K562 (cell line): ENCODE results near the gene PITPNM3. TPM values are rescaled to one million over a fixed set of nuclear protein-coding genes. Genes with fewer than 3 reads are reported as not detected.

Experiments
- ATAC-seq: fragments of 200-7000 bp; cut with Tn5 transposase; 3 replicates; pipeline ENCODE4 v1.9.1; 2020; ENCODE audit warnings: moderate library complexity
- BruUV-seq: library from RNA; stranded (reverse); fragments of 400-500 nt; replicated peaks from 2 replicates; lab custom pipeline; 2021; lab: Mats Ljungman, UMichigan
- CTCF ChIA-PET: fragments of 300-600 bp; formaldehyde crosslinking; extraction: SDS; loops from one replicate; lab custom pipeline; 2021; ENCODE audit warnings: low intra/inter-chr PET ratio; lab: Yijun Ruan, JAX
- POLR2A ChIA-PET: fragments of 300-600, 350-650 bp; sonication (Branson Sonifier 250); formaldehyde crosslinking; extraction: SDS; loops from one replicate; lab custom pipeline; 2021; ENCODE audit warnings: antibody characterized with exemption, inconsistent platforms; lab: Yijun Ruan, JAX
- DNase-seq, 4 experiments: peaks; one replicate each; pipeline versions ENCODE4 v3.0.0 to v3.0.0-alpha.2; 2011 to 2018; ENCODE audit warnings: low spot score in 3 of 4, mixed read lengths in 3 of 4; ENCODE audit errors: extremely low read depth in 1 of 4
- FAIRE-seq: peaks from 2 replicates; lab custom pipeline; 2011; peaks lifted over from hg19 to GRCh38; lab: Jason Lieb, UNC
- H2AFZ ChIP-seq: 2 replicates; pipeline ENCODE4 v1.6.0; 2011; ENCODE audit warnings: low read depth, low read length, control low read depth, inconsistent platforms
- H3K27ac ChIP-seq: fragments of 200-600 bp; 3 replicates; pipeline ENCODE4 v1.8.0; 2011; ENCODE audit warnings: low read depth, mild to moderate bottlenecking, control low read depth, inconsistent platforms, low read length, moderate library complexity, mixed read lengths; ENCODE audit errors: extremely low read depth
- H3K27me3 ChIP-seq, 2 experiments: fragments of 300-600 bp in 1 of 2; 2 replicates in 1 of 2; 3 replicates in 1 of 2; pipeline versions ENCODE4 v1.6.0 to v1.8.0; 2011; ENCODE audit warnings: inconsistent platforms in 2 of 2, low read length in 2 of 2, mild to moderate bottlenecking in 1 of 2, mixed read lengths in 1 of 2, moderate library complexity in 1 of 2; ENCODE audit not compliant: control insufficient read depth in 2 of 2, insufficient read depth in 2 of 2
- H3K36me3 ChIP-seq: fragments of 300-600 bp; 3 replicates; pipeline ENCODE4 v1.8.0; 2011; ENCODE audit warnings: mild to moderate bottlenecking, low read length, inconsistent platforms; ENCODE audit not compliant: control insufficient read depth, insufficient read depth
- H3K4me1 ChIP-seq, 2 experiments: fragments of 200-600 bp in 1 of 2; replicated peaks in 1 of 2; 2 replicates in 1 of 2; 3 replicates in 1 of 2; pipeline versions ENCODE4 v1.5.1 to v1.8.0; 2011; ENCODE audit warnings: inconsistent platforms in 2 of 2, low read length in 2 of 2, mild to moderate bottlenecking in 1 of 2, mixed read lengths in 1 of 2, moderate library complexity in 1 of 2; ENCODE audit not compliant: control insufficient read depth in 2 of 2, insufficient read depth in 2 of 2
- H3K4me2 ChIP-seq: 2 replicates; pipeline ENCODE4 v1.6.1; 2011; ENCODE audit warnings: low read length, control low read depth, inconsistent platforms, mixed read lengths; ENCODE audit not compliant: insufficient read depth
- H3K4me3 ChIP-seq: fragments of 200-600 bp; sonication (generic), shearing (Covaris generic); 2 replicates; pipeline ENCODE4 v1.5.1; 2016; ENCODE audit warnings: control low read depth, inconsistent platforms
- H3K79me2 ChIP-seq: fragments of 200-600 bp; 3 replicates; pipeline ENCODE4 v1.8.0; 2011; ENCODE audit warnings: low read length, inconsistent platforms; ENCODE audit not compliant: control insufficient read depth, insufficient read depth
- H3K9ac ChIP-seq, 2 experiments: 2 replicates each; pipeline versions ENCODE4 v1.6.0 to v1.6.1; 2011; ENCODE audit warnings: low read depth in 2 of 2, low read length in 2 of 2, control low read depth in 1 of 2, inconsistent platforms in 1 of 2, mild to moderate bottlenecking in 1 of 2, mixed read lengths in 1 of 2; ENCODE audit not compliant: insufficient read depth in 1 of 2
- H3K9me1 ChIP-seq: one replicate; pipeline ENCODE4 v1.6.0; 2011; ENCODE audit warnings: inconsistent platforms, mild to moderate bottlenecking, low read length, moderate library complexity; ENCODE audit not compliant: control insufficient read depth, insufficient read depth
- H3K9me3 ChIP-seq: replicated peaks from 2 replicates; pipeline ENCODE4 v1.5.1; 2011; ENCODE audit warnings: low read depth, low read length, inconsistent platforms; ENCODE audit not compliant: control insufficient read depth, insufficient read depth
- H4K20me1 ChIP-seq: replicated peaks from 2 replicates; pipeline ENCODE4 v1.6.1; 2011; ENCODE audit warnings: low read length, inconsistent platforms, mixed read lengths; ENCODE audit not compliant: control insufficient read depth, insufficient read depth
- CCNT2 ChIP-seq: IDR thresholded peaks from 2 replicates; pipeline ENCODE4 v1.6.1; 2011; ENCODE audit warnings: borderline replicate concordance, low read depth, mild to moderate bottlenecking, moderate library complexity, mixed read lengths, low read length; ENCODE audit not compliant: insufficient read length; ENCODE audit errors: extremely low read depth
- EZH2 ChIP-seq: IDR thresholded peaks from 2 replicates; pipeline ENCODE4 v1.6.1; 2012; ENCODE audit warnings: low read depth, mild to moderate bottlenecking, inconsistent platforms, low read length, borderline replicate concordance
- MIER1 ChIP-seq: fragments of 450-650 bp; IDR thresholded peaks from 2 replicates; pipeline ENCODE4 v1.6.1; 2016; ENCODE audit warnings: antibody characterized with exemption, mild to moderate bottlenecking, low read depth
- NR4A1 ChIP-seq, 2 experiments: fragments of 250-450 bp in 1 of 2; fragments of 450-650 bp in 1 of 2; sonication (Bioruptor Pico) in 1 of 2; IDR thresholded peaks; 2 replicates each; pipeline versions ENCODE4 v1.4.0 to v1.6.1; 2016 to 2020; ENCODE audit warnings: mild to moderate bottlenecking in 2 of 2, missing compliant biosample characterization in 1 of 2, missing genetic modification characterization in 1 of 2, moderate library complexity in 1 of 2
- RAD21 ChIP-seq, 2 experiments: fragments of 250-450 bp in 1 of 2; fragments of 450-650 bp in 1 of 2; sonication (Bioruptor Pico) in 1 of 2; formaldehyde crosslinking in 1 of 2; IDR thresholded peaks in 1 of 2; conservative IDR thresholded peaks in 1 of 2; 2 replicates each; pipeline versions ENCODE4 v1.4.0 to v1.8.0; 2020 to 2022; ENCODE audit warnings: mild to moderate bottlenecking in 2 of 2, moderate library complexity in 1 of 2
- RBM25 ChIP-seq: fragments of 200-400 bp; formaldehyde crosslinking; IDR thresholded peaks from 2 replicates; pipeline ENCODE4 v1.6.1; 2018; ENCODE audit warnings: low read length, low read depth, moderate library complexity; ENCODE audit not compliant: severe bottlenecking
- SMC3 ChIP-seq: conservative IDR thresholded peaks from 2 replicates; pipeline ENCODE4 v1.6.1; 2011; ENCODE audit warnings: low read depth, low read length, improper control_type of control experiment; ENCODE audit not compliant: insufficient read depth
- ZNF561 ChIP-seq: fragments of 450-650 bp; formaldehyde crosslinking; conservative IDR thresholded peaks from 2 replicates; pipeline ENCODE4 v1.4.0; 2020; ENCODE audit warnings: mild to moderate bottlenecking, moderate library complexity
- WGBS: fragments of 100-300 bp; shearing (Covaris generic); methylation state at CpG from one replicate; pipeline ENCODE4 v1.1.6; 2016; ENCODE audit warnings: low coverage, mixed read lengths; ENCODE audit not compliant: insufficient coverage; ENCODE audit errors: missing lambda C conversion rate; 5-methylcytosine and 5-hydroxymethylcytosine counted together
- in situ Hi-C: fragments of 300-500 bp; cut with MboI; formaldehyde crosslinking; loops from 4 replicates; pipeline ENCODE4 v1.15.0; 2018; ENCODE audit warnings: inconsistent platforms, mixed read lengths
- intact Hi-C: fragments of 100-400 bp; cut with micrococcal nuclease; formaldehyde crosslinking; loops from 2 replicates; pipeline ENCODE4 v1.14.2; 2022
- polyA plus RNA-seq, 8 experiments: library from polyadenylated mRNA; depleted of rRNA in 4 of 8; stranded (reverse) in 5 of 8; unstranded in 3 of 8; fragments of >200 nt; fragmentation: Nextera tagmentation in 2 of 8; fragmentation: Illumina TruSeq in 1 of 8; extraction: Ambion mirVana in 2 of 8; extraction: Trizol in 1 of 8; gene quantifications; 2 replicates each; pipeline versions ENCODE4 v1.2.1 to v1.2.3, GENCODE V29; 2011 to 2014; ENCODE audit warnings: inconsistent platforms in 1 of 8, missing spikeins in 1 of 8
- total RNA-seq, 7 experiments: library from RNA; depleted of rRNA in 6 of 7; stranded (reverse); fragments of >200 nt in 6 of 7; fragmentation: Illumina TruSeq in 2 of 7; extraction: Trizol in 2 of 7; gene quantifications; 2 replicates each; pipeline versions ENCODE4 v1.2.1 to v1.2.3, GENCODE V29; 2011 to 2021; ENCODE audit warnings: low replicate concordance in 1 of 7
- TF ChIP-seq, protein P1 (sequence below), 3 experiments: IDR thresholded peaks in 2 of 3; conservative IDR thresholded peaks in 1 of 3; 2 replicates each; pipeline ENCODE4 v1.5.1; 2011 to 2012; ENCODE audit warnings: low read length in 3 of 3, mild to moderate bottlenecking in 3 of 3, control low read depth in 2 of 3, improper control_type of control experiment in 1 of 3, inconsistent platforms in 1 of 3, low read depth in 1 of 3, mixed read lengths in 1 of 3, moderate library complexity in 1 of 3; ENCODE audit not compliant: insufficient read depth in 2 of 3
- TF ChIP-seq, protein P2 (sequence below): fragments of 450-650 bp; IDR thresholded peaks from 2 replicates; pipeline ENCODE4 v1.6.1; 2016; ENCODE audit warnings: borderline replicate concordance
- TF ChIP-seq, protein P3 (sequence below), 2 experiments: fragments of 450-650 bp in 1 of 2; IDR thresholded peaks; 2 replicates each; pipeline ENCODE4 v1.6.1; 2011 to 2017; ENCODE audit warnings: low read depth in 2 of 2, antibody characterized with exemption in 1 of 2, borderline replicate concordance in 1 of 2, low read length in 1 of 2, mild to moderate bottlenecking in 1 of 2, mixed read lengths in 1 of 2; ENCODE audit not compliant: control insufficient read depth in 1 of 2

PITPNM3 gene
- total and polyA plus RNA-seq, 9 of the 15 experiments (the other 6 are each of a cell fraction or from before 2014, with no cell fraction given), result 0.14 to 0.38 (median 0.22) TPM; not detected in 2

DNA sequence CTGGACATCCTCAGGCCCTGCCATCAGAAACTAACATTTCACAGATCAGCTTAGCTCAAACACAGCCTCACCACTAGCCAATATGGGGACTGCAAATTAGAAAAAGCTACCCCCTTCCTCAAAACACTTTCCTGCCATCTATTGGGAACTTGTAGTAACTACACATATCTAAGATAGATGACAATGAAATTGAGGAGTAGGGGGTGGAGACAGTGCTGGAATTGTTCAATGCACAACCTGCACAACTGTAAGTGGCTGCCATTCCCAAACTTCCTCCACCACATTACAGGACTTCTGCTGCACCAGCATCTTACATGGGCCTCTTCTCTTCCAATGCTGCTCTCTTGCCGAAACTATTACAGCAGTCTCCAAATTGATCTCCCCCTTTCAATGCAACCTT, 143.3 kb downstream of the PITPNM3 start:
- TF ChIP-seq CCNT2 (no peak), RBM25 (peak; percentile 72), ZNF561 (CRISPR knock-in tag) (no peak), SMC3 (peak; percentile 25; the same call in 1 of the 2 replicates), EZH2 (no peak), RAD21 (CRISPR knock-in tag; conservative IDR thresholded peaks at IDR 0.05 in 1 of 2, IDR thresholded peaks at IDR 0.05 in 1 of 2) (peak; percentile 15 to 70; a peak in 2 of 4 replicates), MIER1 (no peak), NR4A1 (CRISPR knock-in tag; IDR thresholded peaks at IDR 0.05) (no peak), NR4A1 (tag; IDR thresholded peaks at IDR 0.05) (no peak)
- TF ChIP-seq, protein P1, sequence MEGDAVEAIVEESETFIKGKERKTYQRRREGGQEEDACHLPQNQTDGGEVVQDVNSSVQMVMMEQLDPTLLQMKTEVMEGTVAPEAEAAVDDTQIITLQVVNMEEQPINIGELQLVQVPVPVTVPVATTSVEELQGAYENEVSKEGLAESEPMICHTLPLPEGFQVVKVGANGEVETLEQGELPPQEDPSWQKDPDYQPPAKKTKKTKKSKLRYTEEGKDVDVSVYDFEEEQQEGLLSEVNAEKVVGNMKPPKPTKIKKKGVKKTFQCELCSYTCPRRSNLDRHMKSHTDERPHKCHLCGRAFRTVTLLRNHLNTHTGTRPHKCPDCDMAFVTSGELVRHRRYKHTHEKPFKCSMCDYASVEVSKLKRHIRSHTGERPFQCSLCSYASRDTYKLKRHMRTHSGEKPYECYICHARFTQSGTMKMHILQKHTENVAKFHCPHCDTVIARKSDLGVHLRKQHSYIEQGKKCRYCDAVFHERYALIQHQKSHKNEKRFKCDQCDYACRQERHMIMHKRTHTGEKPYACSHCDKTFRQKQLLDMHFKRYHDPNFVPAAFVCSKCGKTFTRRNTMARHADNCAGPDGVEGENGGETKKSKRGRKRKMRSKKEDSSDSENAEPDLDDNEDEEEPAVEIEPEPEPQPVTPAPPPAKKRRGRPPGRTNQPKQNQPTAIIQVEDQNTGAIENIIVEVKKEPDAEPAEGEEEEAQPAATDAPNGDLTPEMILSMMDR (IDR thresholded peaks at IDR 0.05 in 2 of 3, conservative IDR thresholded peaks at IDR 0.05 in 1 of 3; ENCODE audit: insufficient read depth in 2 of 3, low read depth in 1 of 3, low read length in 3 of 3), result peak; percentile 31 to 66 (median 50); a peak in 4 of 6 replicates
- TF ChIP-seq, protein P2, sequence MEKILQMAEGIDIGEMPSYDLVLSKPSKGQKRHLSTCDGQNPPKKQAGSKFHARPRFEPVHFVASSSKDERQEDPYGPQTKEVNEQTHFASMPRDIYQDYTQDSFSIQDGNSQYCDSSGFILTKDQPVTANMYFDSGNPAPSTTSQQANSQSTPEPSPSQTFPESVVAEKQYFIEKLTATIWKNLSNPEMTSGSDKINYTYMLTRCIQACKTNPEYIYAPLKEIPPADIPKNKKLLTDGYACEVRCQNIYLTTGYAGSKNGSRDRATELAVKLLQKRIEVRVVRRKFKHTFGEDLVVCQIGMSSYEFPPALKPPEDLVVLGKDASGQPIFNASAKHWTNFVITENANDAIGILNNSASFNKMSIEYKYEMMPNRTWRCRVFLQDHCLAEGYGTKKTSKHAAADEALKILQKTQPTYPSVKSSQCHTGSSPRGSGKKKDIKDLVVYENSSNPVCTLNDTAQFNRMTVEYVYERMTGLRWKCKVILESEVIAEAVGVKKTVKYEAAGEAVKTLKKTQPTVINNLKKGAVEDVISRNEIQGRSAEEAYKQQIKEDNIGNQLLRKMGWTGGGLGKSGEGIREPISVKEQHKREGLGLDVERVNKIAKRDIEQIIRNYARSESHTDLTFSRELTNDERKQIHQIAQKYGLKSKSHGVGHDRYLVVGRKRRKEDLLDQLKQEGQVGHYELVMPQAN, result no peak
- TF ChIP-seq, protein P3, sequence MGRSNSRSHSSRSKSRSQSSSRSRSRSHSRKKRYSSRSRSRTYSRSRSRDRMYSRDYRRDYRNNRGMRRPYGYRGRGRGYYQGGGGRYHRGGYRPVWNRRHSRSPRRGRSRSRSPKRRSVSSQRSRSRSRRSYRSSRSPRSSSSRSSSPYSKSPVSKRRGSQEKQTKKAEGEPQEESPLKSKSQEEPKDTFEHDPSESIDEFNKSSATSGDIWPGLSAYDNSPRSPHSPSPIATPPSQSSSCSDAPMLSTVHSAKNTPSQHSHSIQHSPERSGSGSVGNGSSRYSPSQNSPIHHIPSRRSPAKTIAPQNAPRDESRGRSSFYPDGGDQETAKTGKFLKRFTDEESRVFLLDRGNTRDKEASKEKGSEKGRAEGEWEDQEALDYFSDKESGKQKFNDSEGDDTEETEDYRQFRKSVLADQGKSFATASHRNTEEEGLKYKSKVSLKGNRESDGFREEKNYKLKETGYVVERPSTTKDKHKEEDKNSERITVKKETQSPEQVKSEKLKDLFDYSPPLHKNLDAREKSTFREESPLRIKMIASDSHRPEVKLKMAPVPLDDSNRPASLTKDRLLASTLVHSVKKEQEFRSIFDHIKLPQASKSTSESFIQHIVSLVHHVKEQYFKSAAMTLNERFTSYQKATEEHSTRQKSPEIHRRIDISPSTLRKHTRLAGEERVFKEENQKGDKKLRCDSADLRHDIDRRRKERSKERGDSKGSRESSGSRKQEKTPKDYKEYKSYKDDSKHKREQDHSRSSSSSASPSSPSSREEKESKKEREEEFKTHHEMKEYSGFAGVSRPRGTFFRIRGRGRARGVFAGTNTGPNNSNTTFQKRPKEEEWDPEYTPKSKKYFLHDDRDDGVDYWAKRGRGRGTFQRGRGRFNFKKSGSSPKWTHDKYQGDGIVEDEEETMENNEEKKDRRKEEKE (IDR thresholded peaks at IDR 0.05; ENCODE audit: borderline replicate concordance in 1 of 2, control insufficient read depth in 1 of 2, low read depth in 2 of 2, low read length in 1 of 2), result no peak
- no TSS peak for BruUV-seq
- in situ Hi-C loops, result loop anchor here (25.0 kb wide), 1 partner anchor 701 kb away; no protein-coding TSS in a partner anchor
- DNase-seq (peak; percentile 11 to 52 (median 26)), ATAC-seq (peak; percentile 78), FAIRE-seq (peak; percentile 52)
- ChIA-PET POLR2A (interaction anchor here (0.6 to 0.7 kb wide), 2 partner anchors 16 to 818 kb away, joined by 3 read pairs; no protein-coding TSS in a partner anchor), CTCF (interaction anchor here (0.7 kb wide), 1 partner anchor 23 kb away, joined by 3 read pairs; no protein-coding TSS in a partner anchor)
- H3K4me3 ChIP-seq, result no peak overlapping the region
- no peaks in the 10 kb centered on the region for H3K9me3 ChIP-seq
- H3K27ac ChIP-seq, result no peak overlapping the region
- H3K9ac ChIP-seq, result no peak overlapping the region
- peaks cover 0 to 26% of the 10 kb centered on the region in 2 experiments; a peak in 3 of 5 replicates for H3K27me3 ChIP-seq
- H2AFZ ChIP-seq, result no peak overlapping the region
- no peaks in the 10 kb centered on the region for H3K4me1 ChIP-seq
- H3K9me1 ChIP-seq, result no peaks in the 10 kb centered on the region
- no peaks in the 10 kb centered on the region for H3K79me2 ChIP-seq
- no peaks in the 10 kb centered on the region for H3K36me3 ChIP-seq
- intact Hi-C loops, result no loop called here
- no peak overlapping the region for H3K4me2 ChIP-seq
- 11% methylated on average over 1 of the region's 1 CpG for WGBS
- no peaks in the 10 kb centered on the region for H4K20me1 ChIP-seq
